ENCODE results near the gene AUH.

Gene AUH

DNA sequence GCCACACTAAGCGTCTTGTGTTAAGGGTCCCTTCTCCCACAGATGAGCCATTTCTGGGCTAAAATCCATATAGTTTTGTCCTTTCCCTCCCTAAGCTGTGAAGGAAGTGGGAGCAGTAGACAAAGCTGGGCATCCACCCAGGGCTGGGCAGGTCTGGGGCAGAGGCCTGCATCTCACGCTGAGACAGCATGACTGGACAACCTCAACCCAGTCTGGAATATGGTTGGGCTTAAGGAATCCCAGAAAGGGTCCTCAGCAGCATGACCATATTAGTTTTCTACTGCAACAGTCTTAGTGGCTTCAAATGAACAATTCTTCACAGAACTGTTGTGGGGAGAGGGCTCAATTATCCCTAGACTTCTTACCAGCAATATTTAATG, 173.8 kb downstream of the AUH start:
- no peak for DNase-seq (ENCODE audit: low read depth)

DNA sequence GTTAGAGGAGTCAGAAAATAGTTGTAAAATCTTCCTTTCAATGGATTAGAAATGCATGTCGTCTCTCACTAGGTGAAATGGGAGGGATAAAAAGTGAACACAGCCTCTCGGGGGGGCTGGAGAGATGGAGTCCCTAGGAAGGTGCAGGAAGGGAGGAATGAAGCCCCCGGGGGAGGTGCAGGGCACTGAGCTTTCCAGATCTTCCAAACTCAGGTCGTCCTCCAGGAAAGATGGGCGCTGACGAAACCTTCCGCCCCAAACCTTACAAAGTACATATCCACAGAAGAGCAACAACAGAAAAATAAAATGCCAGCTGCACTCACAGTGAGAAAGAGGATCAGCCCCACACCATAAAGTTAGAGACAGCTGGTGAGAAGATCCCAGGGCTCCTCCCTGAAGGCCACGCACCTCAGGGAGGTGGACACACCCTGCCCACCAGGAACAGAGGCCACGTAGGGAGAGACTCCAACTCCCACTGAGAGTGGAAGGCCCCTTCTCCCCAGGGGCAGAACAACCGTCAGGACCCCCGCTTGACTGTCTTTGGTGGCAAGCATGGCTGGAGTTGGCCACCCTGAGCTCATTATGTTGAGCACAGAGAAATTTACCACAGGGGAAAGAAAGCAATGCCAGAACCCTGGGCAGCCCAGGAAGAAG, 174.3 kb downstream of the AUH start:
- DNase-seq (ENCODE audit: low read depth), result no peak

DNA sequence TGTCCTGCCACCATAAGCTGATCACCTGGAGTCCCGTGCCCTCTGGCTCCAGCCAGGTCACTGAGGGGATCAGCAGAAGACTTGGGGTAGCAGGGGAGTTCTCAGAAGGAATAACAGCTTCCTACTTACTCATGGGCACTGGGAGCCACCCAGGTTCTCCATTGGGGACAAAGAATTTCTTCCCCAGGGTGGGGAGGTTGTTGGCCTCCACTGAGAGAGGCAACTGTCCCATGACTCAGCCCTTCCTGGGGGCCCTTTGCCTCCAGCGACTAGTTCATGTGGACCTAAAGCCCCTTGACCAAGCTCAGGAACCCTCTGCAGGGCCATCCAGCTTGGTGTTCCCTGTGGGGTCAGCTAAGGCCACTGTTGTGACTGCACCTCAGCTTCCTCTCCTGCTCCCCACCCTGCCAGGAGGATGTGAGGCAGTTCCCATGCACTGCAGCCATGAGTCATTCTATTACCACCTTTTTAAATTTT, 175.0 kb downstream of the AUH start:
- DNase-seq (ENCODE audit: low read depth), result no peak

DNA sequence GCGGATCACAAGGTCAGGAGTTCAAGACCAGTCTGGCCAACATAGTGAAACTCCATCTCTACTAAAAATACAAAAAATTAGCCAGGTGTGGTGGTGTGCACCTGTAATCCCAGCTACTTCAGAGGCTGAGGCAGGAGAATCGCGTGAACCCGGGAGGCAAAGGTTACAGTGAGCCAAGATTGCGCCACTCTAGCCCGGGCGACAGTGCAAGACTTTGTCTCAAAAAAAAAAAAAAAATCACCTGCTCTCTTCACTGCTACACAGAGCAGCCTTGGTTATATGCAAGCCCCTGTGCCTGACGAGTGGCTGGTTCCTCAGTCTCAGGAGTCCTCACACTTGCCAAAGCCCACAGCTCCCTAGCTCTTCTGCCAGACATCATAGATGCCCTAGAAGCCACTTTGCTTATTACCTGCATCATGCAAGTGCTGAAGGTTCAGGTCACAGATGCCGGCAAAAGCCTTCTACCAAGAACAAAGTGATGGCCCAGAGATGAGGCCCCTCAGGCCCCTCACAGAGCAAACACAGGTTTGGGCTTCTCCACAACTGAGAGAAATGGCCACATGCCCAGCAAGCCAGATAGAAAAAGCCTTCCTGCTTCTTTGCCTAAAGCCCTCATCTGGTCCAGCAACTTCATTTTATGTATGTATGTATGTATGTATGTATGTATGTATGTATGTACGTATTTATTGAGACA, 176.4 kb downstream of the AUH start:
- no peak for DNase-seq (ENCODE audit: low read depth)

DNA sequence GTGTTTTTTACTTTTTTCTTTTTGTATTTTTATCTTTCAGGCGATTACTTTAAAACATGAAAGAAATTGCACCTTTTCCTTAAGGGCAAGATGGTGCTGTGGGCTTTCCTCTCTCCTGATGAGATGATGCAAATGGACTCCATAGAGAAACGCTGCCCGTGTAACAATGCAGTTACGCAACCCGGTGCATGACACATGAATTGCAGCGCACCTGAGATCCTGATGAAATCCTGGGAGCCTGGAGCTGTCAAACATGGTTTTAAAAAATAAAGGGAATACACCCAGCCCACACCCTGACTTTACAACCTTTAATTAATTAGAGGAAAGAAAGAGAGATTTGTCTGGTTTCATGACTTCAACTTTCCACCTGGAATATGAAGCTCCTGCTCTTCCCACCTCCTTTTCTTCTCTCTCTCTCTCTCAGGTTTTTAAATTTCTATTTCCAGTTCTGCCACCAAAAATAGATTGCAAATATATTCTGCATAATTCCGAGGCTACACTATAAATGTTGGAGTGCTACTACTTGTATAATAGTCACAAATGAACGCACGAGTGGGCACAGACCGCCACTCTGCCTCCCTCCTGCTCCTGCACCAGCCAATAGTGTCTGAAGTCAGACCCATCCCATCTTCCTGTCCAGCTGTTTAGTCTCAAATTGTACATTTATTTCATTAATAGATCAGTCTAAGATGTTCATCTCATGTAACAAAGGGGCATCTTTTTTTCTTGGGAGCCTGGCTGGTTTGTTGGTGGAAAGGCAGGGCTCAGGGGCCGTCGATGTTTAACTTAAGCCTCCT, 179.1 kb downstream of the AUH start:
- no peak for DNase-seq (ENCODE audit: low read depth)

DNA sequence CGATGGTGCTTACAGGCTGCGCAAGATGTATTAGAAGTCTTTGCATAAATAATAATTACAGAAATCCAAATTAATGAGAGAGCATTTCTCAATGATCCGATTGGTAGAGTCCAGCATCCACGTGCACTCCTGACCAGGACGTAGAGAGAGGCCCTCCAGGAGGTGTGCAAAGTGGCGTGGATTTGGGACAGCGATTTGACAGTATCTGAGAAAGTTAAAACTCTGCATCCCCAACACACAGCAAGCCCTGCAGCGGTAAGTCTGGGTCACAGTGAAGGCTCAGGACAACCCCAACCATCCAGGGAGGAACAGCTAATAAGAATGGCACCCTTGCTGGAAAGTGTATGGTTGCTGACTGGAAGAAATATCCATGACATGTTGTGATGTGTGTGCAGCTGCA, 180.2 kb downstream of the AUH start:
- no peak for DNase-seq (ENCODE audit: low read depth)

DNA sequence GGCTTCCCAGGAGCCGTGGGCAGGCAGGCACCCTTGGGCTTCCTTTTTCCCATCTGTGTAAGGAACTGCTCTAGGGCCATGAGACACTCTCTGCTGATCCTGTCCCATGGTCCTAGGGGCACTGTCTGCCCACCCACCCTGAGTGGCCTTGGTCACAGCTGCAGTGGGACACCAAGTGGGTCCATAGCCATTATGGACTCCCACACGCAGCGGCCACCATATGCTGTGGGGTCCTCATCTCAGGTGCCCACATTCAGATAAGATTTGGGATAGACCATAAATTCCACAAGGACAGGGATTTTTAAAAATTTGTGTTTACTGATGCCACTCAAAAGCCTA, 180.8 kb downstream of the AUH start:
- DNase-seq (ENCODE audit: low read depth), result no peak

DNA sequence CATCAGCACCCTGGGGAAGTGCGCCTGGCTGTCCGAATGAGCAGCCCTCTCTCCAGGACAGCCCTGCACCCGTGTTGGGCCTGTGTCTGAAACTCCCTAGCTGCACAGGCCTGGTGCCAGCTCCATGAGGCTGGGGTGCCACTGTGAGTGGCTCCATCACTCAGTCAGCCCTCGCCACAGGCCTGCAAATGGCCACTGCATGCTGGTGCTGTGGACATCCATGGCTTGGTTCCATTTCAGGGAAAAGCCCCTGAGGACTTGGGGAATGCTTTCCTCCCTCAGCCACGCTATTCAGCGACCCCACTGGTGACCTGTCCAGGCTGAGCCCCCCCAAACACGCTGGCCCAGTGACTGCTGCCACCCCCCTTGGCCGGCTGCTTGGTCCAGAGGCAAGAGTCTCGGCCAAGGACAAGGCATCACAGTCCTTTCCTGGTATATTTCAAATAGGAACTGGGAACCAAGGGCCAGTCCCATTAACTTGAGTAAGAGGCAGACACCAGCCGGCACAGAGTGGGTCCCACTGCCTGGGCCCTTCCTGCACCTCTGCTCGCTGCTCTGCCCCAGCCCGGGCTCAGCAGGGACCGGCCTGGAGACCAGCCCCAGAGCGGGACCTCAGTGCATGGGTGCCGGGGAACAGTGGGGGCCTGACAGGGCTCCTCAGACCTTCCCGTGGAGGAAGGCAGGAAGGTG, 181.3 kb downstream of the AUH start:
- DNase-seq (ENCODE audit: low read depth), result no peak

DNA sequence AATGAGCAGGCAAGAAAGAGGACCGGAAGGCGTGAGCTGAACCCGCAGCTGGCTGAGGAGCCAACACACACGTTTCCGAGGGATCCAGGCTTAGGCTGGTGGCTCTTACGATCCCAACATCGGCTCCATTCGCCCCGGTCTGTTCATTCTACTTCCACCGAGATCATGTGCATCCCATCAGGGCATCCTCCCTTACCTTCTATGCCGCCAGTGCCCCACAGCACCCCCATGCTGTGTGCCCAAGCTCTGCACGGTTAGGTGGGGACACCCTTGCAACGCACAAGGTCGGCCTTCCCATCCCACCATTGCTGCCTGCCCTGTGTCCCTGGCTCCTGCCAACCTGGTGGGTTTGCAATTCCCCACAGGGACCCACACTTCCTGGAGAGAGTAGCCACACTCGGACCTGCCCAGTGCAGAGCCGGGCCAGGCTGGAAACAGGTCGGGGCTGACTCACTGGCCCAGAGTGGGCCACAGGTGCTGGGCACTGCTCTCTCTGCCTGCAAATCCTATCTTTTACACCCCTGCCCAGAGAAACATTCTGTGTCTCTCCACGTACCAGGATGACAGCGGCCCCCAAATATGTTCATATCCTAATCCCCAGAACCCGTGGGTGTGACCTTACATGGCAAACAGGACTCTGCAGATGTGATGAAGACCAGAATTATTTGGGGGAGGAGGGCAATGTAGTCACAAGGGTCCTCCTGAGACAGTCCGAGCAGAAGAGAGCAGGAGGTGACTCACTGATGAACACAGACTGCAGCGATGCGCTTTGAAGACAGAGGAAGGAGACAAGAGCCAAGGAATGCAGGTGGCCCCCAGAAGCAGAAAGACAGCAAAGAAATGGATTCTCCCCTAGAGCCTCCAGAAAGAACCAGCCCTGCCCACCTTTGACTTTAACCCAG, 182.2 kb downstream of the AUH start:
- no peak for DNase-seq (ENCODE audit: low read depth)

DNA sequence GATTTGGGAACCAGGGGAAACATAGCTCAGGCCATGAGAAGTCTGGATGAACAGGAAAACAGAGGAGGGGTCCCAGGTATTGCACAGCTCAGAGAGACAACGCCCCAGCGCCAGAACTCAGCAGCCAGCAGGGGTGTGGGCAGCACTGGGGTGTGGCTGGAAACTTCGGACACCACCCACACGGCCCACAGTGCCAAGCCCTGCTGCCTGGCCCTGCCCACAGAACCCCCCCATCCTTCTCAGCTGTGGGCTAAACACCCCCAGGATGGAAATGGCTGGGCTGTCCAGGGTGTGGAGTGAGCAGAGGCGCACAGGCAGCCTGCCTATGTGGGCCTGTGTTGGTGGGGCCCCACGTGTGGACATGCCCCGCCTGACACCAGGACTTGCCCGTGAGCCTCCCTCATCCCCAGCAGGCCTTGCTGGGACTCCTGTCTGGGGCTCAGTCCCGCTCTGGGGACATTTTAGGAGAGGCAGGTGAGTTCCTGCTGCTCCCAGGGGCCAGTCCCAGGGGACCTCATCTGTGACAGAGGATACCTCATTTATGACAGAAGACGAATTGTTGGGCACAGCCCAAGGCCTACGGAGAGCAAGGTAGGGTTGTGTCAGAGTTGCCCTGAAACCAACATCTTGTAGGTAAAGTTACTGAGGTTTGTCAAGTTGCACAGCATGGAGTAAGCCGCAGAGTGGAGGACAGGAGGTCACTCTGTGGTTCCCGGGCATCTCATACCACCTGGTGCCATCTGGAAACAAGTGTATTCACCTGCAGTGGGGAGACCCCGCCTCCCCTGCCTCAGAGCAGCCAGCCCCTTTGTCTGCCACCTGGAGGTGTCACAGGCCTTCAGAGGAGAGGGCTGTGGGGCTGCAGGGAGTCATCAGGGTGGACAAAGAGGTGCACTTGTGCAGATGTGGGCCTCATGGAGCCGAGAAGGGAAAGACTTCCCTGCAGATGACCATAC, 183.2 kb downstream of the AUH start:
- DNase-seq (ENCODE audit: low read depth), result no peak

DNA sequence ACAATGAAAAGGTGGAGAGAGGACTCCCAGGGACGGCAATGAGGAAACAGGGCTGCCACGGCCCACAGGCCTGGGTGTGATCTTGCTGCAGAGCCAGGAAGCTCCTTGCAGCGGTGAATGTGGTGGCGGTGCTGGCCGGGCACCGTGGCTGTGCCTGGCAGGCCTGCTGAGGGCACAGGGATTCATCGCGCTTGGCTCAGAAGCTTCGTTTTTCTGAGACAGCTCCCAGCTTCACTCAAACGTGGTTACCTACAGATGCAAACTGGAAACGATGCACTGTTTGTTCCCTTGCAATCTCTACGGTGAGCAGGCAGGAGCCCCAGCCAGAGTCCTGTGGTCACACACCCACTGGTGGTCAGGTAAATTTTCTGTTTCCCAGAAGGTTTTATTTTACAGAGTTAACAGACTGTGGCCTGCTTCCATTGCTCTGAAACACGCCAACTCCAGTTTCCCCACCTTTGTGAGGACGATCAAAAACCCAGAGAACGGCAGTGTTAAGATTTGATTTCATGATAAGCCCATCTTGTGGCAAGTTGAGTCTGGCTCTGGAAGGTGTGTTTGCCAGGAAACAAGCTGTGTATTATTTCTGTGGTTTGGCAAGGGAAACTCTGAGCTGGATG, 183.9 kb downstream of the AUH start:
- DNase-seq (ENCODE audit: low read depth), result no peak

DNA sequence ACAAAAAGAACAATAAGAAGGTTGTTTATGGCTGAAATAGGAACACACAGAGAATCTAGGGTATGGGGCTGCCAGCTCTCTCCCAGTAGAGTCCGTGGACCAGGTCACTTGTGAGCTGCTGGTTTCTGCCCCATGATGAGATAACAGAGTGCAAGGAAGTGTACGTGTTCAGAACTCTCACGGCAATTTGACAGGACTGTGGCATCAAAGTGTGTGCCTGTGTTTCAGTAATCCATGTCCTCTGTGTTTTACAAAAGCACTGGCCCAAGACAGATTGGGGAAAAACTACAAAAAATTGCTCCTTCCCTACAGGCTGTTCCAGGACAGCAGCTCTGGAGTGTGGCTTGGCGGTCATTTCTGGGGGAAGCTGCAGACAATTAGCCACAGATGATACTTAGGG, 184.6 kb downstream of the AUH start:
- no peak for DNase-seq (ENCODE audit: low read depth)

DNA sequence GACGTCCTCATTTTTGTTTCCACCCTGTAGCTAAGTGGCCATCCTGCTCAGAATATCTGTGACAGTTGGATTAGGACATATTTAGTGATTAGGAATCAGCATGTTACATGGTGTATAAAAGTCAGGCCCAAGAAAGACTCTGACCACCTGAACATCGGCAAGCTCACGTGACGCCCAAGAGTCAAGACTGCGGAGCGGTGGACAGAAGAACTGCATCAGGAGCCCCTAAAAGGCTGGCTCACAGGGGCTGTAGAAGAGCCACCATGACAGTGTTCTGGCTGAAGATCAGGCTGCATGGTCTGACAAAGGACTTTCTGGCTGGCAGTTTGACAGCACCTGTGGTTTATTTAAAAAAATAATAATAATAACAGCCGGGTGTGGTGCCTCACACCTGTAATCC, 185.3 kb downstream of the AUH start:
- no peak for DNase-seq (ENCODE audit: low read depth)

DNA sequence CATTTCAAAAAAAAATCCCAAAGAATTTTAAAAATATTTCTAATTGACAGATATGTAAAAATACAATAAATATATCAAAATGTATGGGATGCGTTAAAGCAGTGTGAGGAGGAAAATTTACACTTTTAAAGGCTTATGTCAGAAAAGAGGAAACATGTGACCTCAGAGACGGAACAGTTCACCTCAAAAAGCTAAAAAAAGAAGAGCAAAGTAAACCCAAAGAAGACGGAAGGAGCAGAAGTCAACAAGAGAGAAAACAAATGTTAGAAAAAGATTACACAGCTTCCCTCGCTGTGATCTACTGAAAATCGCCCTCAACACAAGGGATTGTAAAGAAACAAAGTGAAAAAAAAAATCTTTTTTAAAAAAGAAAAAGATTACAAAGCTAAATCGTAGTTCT, 186.9 kb downstream of the AUH start:
- no peak for DNase-seq (ENCODE audit: low read depth)

DNA sequence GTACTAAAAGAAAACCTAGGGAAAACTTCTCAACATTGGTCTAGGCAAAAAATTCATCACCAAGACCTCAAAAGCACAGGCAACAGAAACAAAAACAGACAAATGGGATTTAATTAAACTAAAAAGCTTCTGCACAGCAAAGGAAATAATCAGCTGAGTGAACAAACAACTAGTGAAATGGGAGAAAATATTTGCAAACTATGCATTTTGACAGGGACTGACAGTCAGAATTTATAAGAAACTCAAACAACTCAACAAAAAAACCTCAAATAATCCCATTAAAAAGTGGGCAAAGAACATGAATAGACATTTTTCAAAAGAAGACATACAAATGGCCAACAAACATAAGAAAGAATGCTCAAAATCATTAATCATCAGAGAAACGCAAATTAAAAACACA, 189.4 kb downstream of the AUH start:
- no peak for DNase-seq (ENCODE audit: low read depth)

DNA sequence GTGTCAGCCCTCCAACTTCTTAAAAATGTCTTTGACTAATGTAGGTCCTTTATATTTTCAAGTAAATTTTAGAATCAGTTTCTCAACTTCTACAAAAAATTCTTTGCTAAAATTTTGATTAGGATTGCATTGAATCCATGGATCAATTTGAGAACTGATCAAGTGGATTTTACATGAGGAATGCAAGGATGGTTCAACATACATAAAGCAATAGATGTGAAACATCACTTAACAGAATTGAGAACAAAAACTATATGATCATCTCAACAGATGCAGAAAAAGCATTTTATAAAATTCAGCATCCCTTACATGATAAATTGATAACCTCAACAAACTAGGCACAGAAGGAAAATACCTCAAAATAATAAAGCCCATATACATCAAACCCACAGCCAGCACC, 190.8 kb downstream of the AUH start:
- DNase-seq (ENCODE audit: low read depth), result no peak

DNA sequence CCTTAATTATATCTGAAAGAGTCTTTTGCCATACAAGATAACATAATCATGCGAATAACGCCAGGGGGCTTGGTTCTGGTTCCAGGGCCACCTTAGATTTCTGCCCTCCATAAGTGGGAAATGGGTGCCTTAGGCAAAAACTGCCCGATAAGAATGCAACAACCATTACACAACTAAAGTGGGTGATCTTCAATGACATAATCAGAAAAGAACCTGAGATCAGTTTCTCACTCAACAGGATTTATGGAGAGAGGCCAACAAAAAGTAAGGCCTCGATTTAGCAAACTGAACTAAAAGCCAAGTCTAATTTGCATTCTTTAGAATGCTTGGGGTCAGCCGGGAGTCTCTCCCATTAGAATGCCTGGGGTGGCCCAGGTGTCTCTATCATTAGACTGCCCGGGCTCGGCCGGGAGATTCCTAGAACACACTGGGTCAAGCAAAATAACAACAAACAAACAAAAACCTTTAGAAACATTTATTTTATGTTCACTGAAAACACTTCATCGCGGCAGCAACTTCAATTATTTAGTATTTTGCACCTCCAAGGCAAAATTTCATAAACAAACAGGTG, 194.8 kb downstream of the AUH start:
- no peak for DNase-seq (ENCODE audit: low read depth)

DNA sequence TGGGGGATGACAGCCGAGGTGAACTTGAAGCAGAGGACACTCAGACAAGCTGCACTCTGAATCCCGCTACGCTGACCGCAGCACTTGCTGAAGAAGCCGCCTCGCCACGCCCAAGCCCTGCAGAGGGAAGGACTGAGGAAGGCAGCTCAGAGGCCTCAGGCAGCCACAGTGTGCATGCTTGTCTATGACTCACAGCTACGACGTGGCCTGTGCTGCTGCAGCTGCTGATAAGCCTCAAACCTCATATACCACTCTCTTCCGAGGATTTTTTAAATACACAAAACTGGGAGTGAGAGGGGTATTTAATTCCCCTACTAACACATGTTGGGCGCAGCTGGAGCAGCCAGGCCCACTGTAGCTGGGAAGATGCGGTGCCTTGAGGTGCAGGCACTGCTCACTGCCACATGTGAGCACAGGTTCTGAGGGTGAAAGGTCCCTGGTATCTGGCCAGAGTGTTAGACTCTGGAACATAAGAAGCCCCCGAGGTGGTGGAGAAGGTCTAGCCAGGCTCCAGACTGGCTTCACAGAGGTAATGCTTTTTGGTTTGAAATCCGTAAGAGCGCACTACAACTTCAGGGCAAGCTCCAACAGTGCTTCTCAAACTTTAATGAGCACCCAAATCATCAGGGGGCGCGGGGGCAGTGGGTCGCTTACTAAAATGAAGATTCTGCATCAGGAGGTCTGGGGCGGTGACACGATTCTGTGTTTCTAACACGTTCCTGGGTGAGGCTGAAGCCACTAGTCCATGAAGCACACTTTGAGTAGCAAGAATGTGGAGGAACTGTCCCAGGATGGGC, 196.8 kb downstream of the AUH start:
- peak; percentile 59 for DNase-seq (ENCODE audit: low read depth)

Measured in activated gamma-delta T cell treated with anti-CD3 and anti-CD28 coated beads, Interleukin-2, amount 50 U/mL, for 16 hours (primary cell).